ENCODE data around the gene SHISAL1.

DNA sequence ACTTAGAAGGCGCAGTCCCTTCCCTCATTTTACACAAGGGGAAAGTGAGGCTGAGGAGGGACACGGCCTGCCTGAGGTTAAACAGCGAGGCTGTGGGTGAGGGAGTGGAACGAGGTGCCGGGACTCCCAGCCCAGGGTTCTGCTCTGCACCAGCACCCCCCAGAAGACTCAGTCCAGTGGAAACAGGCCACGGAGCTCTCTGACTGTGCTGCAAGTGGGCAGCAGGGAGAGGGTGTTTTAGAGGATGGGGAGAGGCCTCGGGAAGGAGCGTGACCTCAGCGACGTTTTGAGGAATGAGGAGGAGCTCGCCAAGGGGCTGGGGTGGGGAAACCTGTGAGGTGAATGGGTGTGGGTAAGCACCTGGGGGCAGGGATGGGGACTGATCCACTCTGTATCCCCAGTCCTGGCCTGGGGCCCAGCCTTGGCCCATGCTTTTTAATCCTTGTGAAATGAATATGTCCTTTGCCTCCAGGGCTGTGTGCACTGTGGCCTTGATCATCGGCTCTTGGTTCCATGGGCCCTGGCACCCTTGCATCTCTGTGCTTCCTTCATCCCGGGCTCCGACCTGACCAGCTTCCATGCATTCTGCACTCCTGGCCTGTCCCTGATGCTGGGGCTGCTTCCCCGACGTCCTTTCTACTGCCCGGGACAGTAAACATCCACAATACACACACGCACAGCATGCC, 44.2 kb downstream of the SHISAL1 start:
- TF ChIP-seq CTCF (IDR thresholded peaks at IDR 0.05; ENCODE audit: borderline replicate concordance, extremely low read depth, low read length, poor library complexity, severe bottlenecking) (no peak), EZH2 (IDR thresholded peaks at IDR 0.05; ENCODE audit: borderline replicate concordance, low read depth, low read length, severe bottlenecking) (no peak)
